Progenitor cell of endocrine pancreas (in vitro differentiated cells): Measurements from ENCODE around the gene CYP3A4. TPM values are rescaled to one million over a fixed set of nuclear protein-coding genes. Genes with fewer than 3 reads are reported as not detected.

Source experiments
- DNase-seq: peaks from one replicate; pipeline ENCODE4 v3.0.0; 2021; ENCODE audit warnings: low spot score; ENCODE audit not compliant: unreplicated experiment
- H3K27ac Mint-ChIP-seq: 2 replicates; pipeline ENCODE4 v1.8.0; 2021; ENCODE audit warnings: mild to moderate bottlenecking, moderate library complexity, mixed read lengths
- H3K27me3 Mint-ChIP-seq: 2 replicates; pipeline ENCODE4 v1.8.0; 2021; ENCODE audit warnings: mixed read lengths
- H3K36me3 Mint-ChIP-seq: 2 replicates; pipeline ENCODE4 v1.8.0; 2022; ENCODE audit warnings: mixed read lengths; ENCODE audit not compliant: insufficient read depth
- H3K4me1 Mint-ChIP-seq: 2 replicates; pipeline ENCODE4 v1.8.0; 2021; ENCODE audit warnings: low read depth, mixed read lengths
- H3K4me3 Mint-ChIP-seq: 2 replicates; pipeline ENCODE4 v1.8.0; 2021; ENCODE audit warnings: low read depth, mild to moderate bottlenecking, moderate library complexity, mixed read lengths
- H3K9me3 Mint-ChIP-seq: 2 replicates; pipeline ENCODE4 v1.8.0; 2021; ENCODE audit warnings: low read depth, mixed read lengths
- CTCF ChIP-seq: fragments of 200-600 bp; sonication (generic); IDR thresholded peaks from one replicate; pipeline ENCODE4 v1.5.0; 2021; ENCODE audit warnings: antibody characterized with exemption, mild to moderate bottlenecking; ENCODE audit not compliant: unreplicated experiment
- total RNA-seq: library from RNA; stranded (reverse); gene quantifications from 2 replicates; pipeline ENCODE4 v1.2.1, GENCODE V29; 2021

CYP3A4 gene
- total RNA-seq, 1 donor from 2014 or later: not detected

GRCh38 chr7:99720800-99721595 lies 63.0 kb downstream of the CYP3A4 start:
- no peak for DNase-seq
- peaks cover 4% of the 10 kb centered on the region for H3K27me3 Mint-ChIP-seq
- no peaks in the 10 kb centered on the region for H3K36me3 Mint-ChIP-seq
- TF ChIP-seq CTCF: no peak
- H3K9me3 Mint-ChIP-seq: peaks cover 8% of the 10 kb centered on the region
- H3K4me3 Mint-ChIP-seq: no peak overlapping the region
- no peak overlapping the region for H3K27ac Mint-ChIP-seq
- H3K4me1 Mint-ChIP-seq: no peaks in the 10 kb centered on the region

GRCh38 chr7:99719996-99720769 lies 63.8 kb downstream of the CYP3A4 start:
- no peaks in the 10 kb centered on the region for H3K36me3 Mint-ChIP-seq

GRCh38 chr7:99713995-99714570 lies 69.9 kb downstream of the CYP3A4 start:
- no peaks in the 10 kb centered on the region for H3K36me3 Mint-ChIP-seq
- no peaks in the 10 kb centered on the region for H3K4me1 Mint-ChIP-seq
- DNase-seq: no peak
- H3K4me3 Mint-ChIP-seq: no peak overlapping the region
- H3K27me3 Mint-ChIP-seq: no peaks in the 10 kb centered on the region
- peaks cover 18% of the 10 kb centered on the region for H3K9me3 Mint-ChIP-seq
- H3K27ac Mint-ChIP-seq: no peak overlapping the region
- TF ChIP-seq CTCF: no peak

More at GRCh38 chr7:99719996-99720769, 63.8 kb downstream of the CYP3A4 start:
- Mint-ChIP-seq H3K27ac (no peak overlapping the region), H3K4me3 (no peak overlapping the region), H3K27me3 (peaks cover 4% of the 10 kb centered on the region), H3K4me1 (no peaks in the 10 kb centered on the region), H3K9me3 (peaks cover 8% of the 10 kb centered on the region)
- TF ChIP-seq CTCF: no peak
- DNase-seq: no peak

GRCh38 chr7:99709838-99710578 lies 74.0 kb downstream of the CYP3A4 start:
- no peaks in the 10 kb centered on the region for H3K36me3 Mint-ChIP-seq
- no peak overlapping the region for H3K4me3 Mint-ChIP-seq
- no peak overlapping the region for H3K27ac Mint-ChIP-seq
- peaks cover 8% of the 10 kb centered on the region for H3K9me3 Mint-ChIP-seq
- no peak for DNase-seq
- TF ChIP-seq CTCF: no peak
- no peaks in the 10 kb centered on the region for H3K27me3 Mint-ChIP-seq
- H3K4me1 Mint-ChIP-seq: no peaks in the 10 kb centered on the region

- Mint-ChIP-seq H3K4me3 (no peak overlapping the region), H3K9me3 (peaks cover 1% of the 10 kb centered on the region), H3K4me1 (no peaks in the 10 kb centered on the region), H3K27ac (no peak overlapping the region), H3K36me3 (no peaks in the 10 kb centered on the region), H3K27me3 (no peaks in the 10 kb centered on the region)
- DNase-seq: no peak
- no peak for TF ChIP-seq CTCF
Measured at GRCh38 chr7:99709260-99709659, 74.7 kb downstream of the CYP3A4 start.
